ENCODE data around the gene SH2D3A. TPM values are rescaled to one million over a fixed set of nuclear protein-coding genes. Genes with fewer than 3 reads are reported as not detected.

The SH2D3A gene
- total and polyA plus RNA-seq, 2 donors (not counting 3 experiments of a cell fraction or from before 2014, with no cell fraction given): 0.04 to 0.53 TPM

GRCh38 chr19:6790194-6791128 is 23.2 kb upstream of the SH2D3A start:
- intact Hi-C loops (cut with micrococcal nuclease): no loop called here
- no peaks in the 10 kb centered on the region for H3K9me1 ChIP-seq (replicated peaks; ENCODE audit: control insufficient read depth, extremely low read depth, insufficient read depth, low read length)
- H4K20me1 ChIP-seq (replicated peaks; ENCODE audit: control insufficient read depth, extremely low read depth, insufficient read depth, low read length): no peaks in the 10 kb centered on the region
- POLR2A ChIA-PET: no interaction called here
- no peak overlapping the region for H3K9ac ChIP-seq (replicated peaks; ENCODE audit: extremely low read depth, insufficient read depth, low read length)
- H3K9me3 ChIP-seq (replicated peaks; ENCODE audit: control insufficient read depth, insufficient read depth, low read length): no peaks in the 10 kb centered on the region
- no peaks in the 10 kb centered on the region for H3K4me1 ChIP-seq (ENCODE audit: control insufficient read depth, extremely low read depth, insufficient read depth, low read length)
- H3K79me2 ChIP-seq (ENCODE audit: control insufficient read depth, insufficient read depth, low read length): no peaks in the 10 kb centered on the region
- DNase-seq (ENCODE audit: low read depth, low spot score) (no peak), FAIRE-seq (no peak)
- H3K27me3 ChIP-seq (ENCODE audit: control insufficient read depth in 2 of 2, insufficient read depth in 2 of 2, low read length in 2 of 2): no peaks in the 10 kb centered on the region
- H3K36me3 ChIP-seq (ENCODE audit: control insufficient read depth in 2 of 2, extremely low read depth in 1 of 2, insufficient read depth in 2 of 2, low read length in 2 of 2): no peaks in the 10 kb centered on the region
- no peak overlapping the region for H3K4me3 ChIP-seq (replicated peaks in 1 of 3; ENCODE audit: insufficient read depth in 1 of 3, low read depth in 1 of 3, low read length in 3 of 3)
- TF ChIP-seq CTCF (IDR thresholded peaks at IDR 0.05; ENCODE audit: extremely low read depth in 1 of 2, insufficient read depth in 1 of 2, low read depth in 1 of 2, low read length in 2 of 2) (no peak), GATA2 (IDR thresholded peaks at IDR 0.05; ENCODE audit: insufficient read depth, insufficient read length, low read depth, low read length) (no peak), MYC (IDR thresholded peaks at IDR 0.05; ENCODE audit: low read depth, low read length) (no peak), POLR2AphosphoS5 (IDR thresholded peaks at IDR 0.05; ENCODE audit: insufficient read depth, low read depth, low read length) (no peak), JUN (IDR thresholded peaks at IDR 0.05; ENCODE audit: borderline replicate concordance, insufficient read depth, insufficient read length, low read depth) (no peak), FOS (IDR thresholded peaks at IDR 0.05; ENCODE audit: borderline replicate concordance, insufficient read depth, low read length) (no peak), MAX (IDR thresholded peaks at IDR 0.05; ENCODE audit: insufficient read depth, insufficient read length) (no peak), EZH2 (IDR thresholded peaks at IDR 0.05; ENCODE audit: borderline replicate concordance, low read depth, low read length, severe bottlenecking) (no peak), POLR2A (IDR thresholded peaks at IDR 0.05; ENCODE audit: low read depth, low read length) (no peak)
- H3K27ac ChIP-seq (ENCODE audit: insufficient read depth, low read depth, low read length): no peak overlapping the region
- H3K4me2 ChIP-seq (ENCODE audit: insufficient read depth, low read length): no peak overlapping the region
- no peak overlapping the region for H2AFZ ChIP-seq (ENCODE audit: low read depth, low read length)
- CTCF ChIA-PET: no interaction called here
- dilution Hi-C loops (cut with MboI; ENCODE audit: extremely low pct_ligation_motif_present, low sequenced_read_pairs): no loop called here
- BruUV-seq (replicated peaks): no TSS peak
